OCI-LY7 (cell line): ENCODE data around the gene CNNM4. TPM values are rescaled to one million over a fixed set of nuclear protein-coding genes. Genes with fewer than 3 reads are reported as not detected.

ENCODE experiments used
- BruUV-seq: library from RNA; stranded (reverse); fragments of 400-500 nt; replicated peaks from 2 replicates; lab custom pipeline; 2021; lab: Mats Ljungman, UMichigan
- CTCF ChIA-PET: fragments of 300-600 bp; sonication (Branson Sonifier 250); formaldehyde crosslinking; loops from one replicate; lab custom pipeline; 2022; ENCODE audit warnings: antibody characterized with exemption; ENCODE audit not compliant: unreplicated experiment; lab: Charles Lee
- POLR2A ChIA-PET: fragments of 300-600 bp; sonication (Branson Sonifier 250); formaldehyde crosslinking; loops from one replicate; lab custom pipeline; 2022; ENCODE audit warnings: antibody characterized with exemption; lab: Charles Lee
- DNase-seq: peaks from one replicate; pipeline ENCODE4 v3.0.0-alpha.2; 2015; ENCODE audit warnings: low spot score
- H2AFZ ChIP-seq: fragments of 200-600 bp; sonication (generic), shearing (Covaris generic); 2 replicates; pipeline ENCODE4 v1.6.1; 2014; ENCODE audit warnings: mild to moderate bottlenecking, antibody characterized with exemption, low read length, moderate library complexity
- H3K27ac ChIP-seq: fragments of 200-600 bp; sonication (generic); 2 replicates; pipeline ENCODE4 v1.5.1; 2014; ENCODE audit warnings: mixed run types, low read depth, mild to moderate bottlenecking, moderate library complexity, low read length, inconsistent platforms; ENCODE audit not compliant: poor library complexity, severe bottlenecking
- H3K36me3 ChIP-seq: fragments of 200-600 bp; sonication (generic); 2 replicates; pipeline ENCODE4 v1.6.1; 2014; ENCODE audit warnings: mild to moderate bottlenecking, antibody characterized with exemption, low read length, moderate library complexity, mixed read lengths; ENCODE audit not compliant: insufficient read depth
- H3K4me1 ChIP-seq: fragments of 200-600 bp; sonication (generic); 2 replicates; pipeline ENCODE4 v1.5.1; 2014; ENCODE audit warnings: mild to moderate bottlenecking, low read length; ENCODE audit not compliant: insufficient read depth, poor library complexity, severe bottlenecking
- H3K4me2 ChIP-seq: fragments of 200-600 bp; sonication (generic); 2 replicates; pipeline ENCODE4 v1.6.1; 2014; ENCODE audit warnings: mild to moderate bottlenecking, low read length
- H3K4me3 ChIP-seq: fragments of 200-600 bp; sonication (generic); 2 replicates; pipeline ENCODE4 v1.5.1; 2014; ENCODE audit warnings: mild to moderate bottlenecking, low read depth, low read length; ENCODE audit not compliant: poor library complexity, severe bottlenecking
- H3K79me2 ChIP-seq: fragments of 200-600 bp; sonication (generic); 2 replicates; pipeline ENCODE4 v1.6.1; 2016; ENCODE audit warnings: low read depth, mild to moderate bottlenecking, low read length, moderate library complexity, mixed read lengths; ENCODE audit not compliant: insufficient read depth
- H3K9me2 ChIP-seq: fragments of 200-600 bp; sonication (generic); 2 replicates; pipeline ENCODE4 v1.6.1; 2016; ENCODE audit warnings: mild to moderate bottlenecking, low read length, mixed read lengths; ENCODE audit not compliant: insufficient read depth
- H3K9me3 ChIP-seq: fragments of 200-600 bp; sonication (generic); 2 replicates; pipeline ENCODE4 v1.6.1; 2014; ENCODE audit warnings: mild to moderate bottlenecking, mixed run types, low read length, mixed read lengths
- H4K20me1 ChIP-seq: fragments of 200-600 bp; sonication (generic); 2 replicates; pipeline ENCODE4 v1.6.1; 2014; ENCODE audit warnings: mild to moderate bottlenecking, antibody characterized with exemption, low read length, moderate library complexity, mixed read lengths; ENCODE audit not compliant: insufficient read depth
- EZH2phosphoT487 ChIP-seq: fragments of 200-600 bp; sonication (generic); IDR thresholded peaks from 2 replicates; pipeline ENCODE4 v1.6.1; 2018; ENCODE audit warnings: low read depth, borderline replicate concordance, mild to moderate bottlenecking, mixed run types, antibody characterized with exemption, low read length, moderate library complexity, mixed read lengths
- intact Hi-C: fragments of 100-400 bp; cut with micrococcal nuclease; formaldehyde crosslinking; loops from one replicate; pipeline ENCODE4 v1.10.0; 2022; ENCODE audit not compliant: unreplicated experiment
- total RNA-seq, 2 experiments: library from RNA; depleted of rRNA in 1 of 2; stranded (reverse); fragments of >200 nt in 1 of 2; shearing (Covaris generic) in 1 of 2; gene quantifications; 2 replicates each; pipeline ENCODE4 v1.2.3, GENCODE V29; 2014 to 2022
- TF ChIP-seq, protein P1 (sequence below): fragments of 200-600 bp; sonication (generic); conservative IDR thresholded peaks from 2 replicates; pipeline ENCODE4 v1.5.1; 2014; ENCODE audit warnings: mild to moderate bottlenecking, antibody characterized with exemption, low read length, moderate library complexity, mixed read lengths

The CNNM4 gene
- total RNA-seq, 2 experiments from 2014 or later = 5.1 to 6.4 TPM

DNA sequence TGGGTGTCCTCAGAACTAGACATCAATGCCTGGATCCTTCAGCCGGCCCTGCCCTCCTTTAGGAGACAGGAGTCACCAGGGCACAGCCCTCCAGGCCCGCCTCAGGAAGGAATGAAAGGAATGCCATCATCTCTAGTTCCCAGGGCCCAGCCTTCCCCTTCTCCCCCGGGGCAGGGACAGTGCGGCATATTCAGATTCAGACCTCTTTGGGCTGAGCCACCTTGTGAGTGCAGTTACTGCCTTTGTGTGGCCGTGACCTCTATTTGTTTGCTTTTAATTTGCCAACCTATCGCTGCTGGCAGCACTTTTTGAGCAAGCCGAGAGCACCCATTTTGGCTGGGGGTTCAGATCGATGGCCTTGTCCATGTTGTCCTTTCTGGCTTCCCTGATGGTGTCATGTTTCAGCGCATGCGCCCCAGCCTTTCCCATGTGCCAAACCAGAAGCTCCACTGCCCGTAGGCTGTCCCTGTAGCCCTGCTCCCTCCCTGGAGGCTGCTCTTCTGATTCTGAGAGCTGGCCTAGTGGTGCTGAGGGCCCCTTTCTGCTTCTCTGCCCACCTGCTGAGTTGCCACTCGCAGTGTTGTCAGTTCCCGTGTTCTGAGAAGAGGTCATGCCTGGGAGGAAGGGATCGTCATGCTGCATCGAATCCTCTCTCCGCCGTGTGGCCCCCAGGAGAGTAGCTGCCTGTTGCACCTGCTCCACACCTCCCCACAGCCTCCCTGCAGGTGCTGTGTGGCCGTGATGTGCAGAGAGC, 72.2 kb downstream of the CNNM4 start:
- no TSS peak for BruUV-seq
- no peaks in the 10 kb centered on the region for H3K9me3 ChIP-seq
- peaks cover 84% of the 10 kb centered on the region for H3K36me3 ChIP-seq

DNA sequence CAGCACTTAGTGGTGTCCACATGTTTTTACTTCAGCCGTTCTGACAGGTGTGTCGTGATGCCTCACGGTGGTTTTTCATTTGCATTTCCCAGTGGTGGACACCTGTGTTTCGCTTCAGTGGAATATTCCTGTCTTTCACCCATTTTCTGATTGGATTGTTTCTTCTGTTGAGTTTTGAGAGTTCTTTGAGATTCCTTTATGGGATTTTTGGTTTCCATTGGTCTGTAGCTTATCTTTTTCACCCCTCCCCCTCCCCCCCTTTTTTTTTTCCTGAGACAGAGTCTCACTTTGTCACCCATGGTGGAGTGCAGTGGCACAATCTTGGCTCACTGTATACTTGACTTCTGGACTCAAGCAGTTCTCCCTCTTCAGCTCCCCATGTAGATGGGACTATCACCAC, 75.1 kb downstream of the CNNM4 start:
- DNase-seq = no peak
- TF ChIP-seq EZH2phosphoT487 = no peak
- TF ChIP-seq, protein P1, sequence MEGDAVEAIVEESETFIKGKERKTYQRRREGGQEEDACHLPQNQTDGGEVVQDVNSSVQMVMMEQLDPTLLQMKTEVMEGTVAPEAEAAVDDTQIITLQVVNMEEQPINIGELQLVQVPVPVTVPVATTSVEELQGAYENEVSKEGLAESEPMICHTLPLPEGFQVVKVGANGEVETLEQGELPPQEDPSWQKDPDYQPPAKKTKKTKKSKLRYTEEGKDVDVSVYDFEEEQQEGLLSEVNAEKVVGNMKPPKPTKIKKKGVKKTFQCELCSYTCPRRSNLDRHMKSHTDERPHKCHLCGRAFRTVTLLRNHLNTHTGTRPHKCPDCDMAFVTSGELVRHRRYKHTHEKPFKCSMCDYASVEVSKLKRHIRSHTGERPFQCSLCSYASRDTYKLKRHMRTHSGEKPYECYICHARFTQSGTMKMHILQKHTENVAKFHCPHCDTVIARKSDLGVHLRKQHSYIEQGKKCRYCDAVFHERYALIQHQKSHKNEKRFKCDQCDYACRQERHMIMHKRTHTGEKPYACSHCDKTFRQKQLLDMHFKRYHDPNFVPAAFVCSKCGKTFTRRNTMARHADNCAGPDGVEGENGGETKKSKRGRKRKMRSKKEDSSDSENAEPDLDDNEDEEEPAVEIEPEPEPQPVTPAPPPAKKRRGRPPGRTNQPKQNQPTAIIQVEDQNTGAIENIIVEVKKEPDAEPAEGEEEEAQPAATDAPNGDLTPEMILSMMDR = no peak
- Histone ChIP-seq H3K79me2 (no peaks in the 10 kb centered on the region), H3K9me2 (no peaks in the 10 kb centered on the region), H2AFZ (no peak overlapping the region), H3K36me3 (peaks cover 59% of the 10 kb centered on the region), H3K9me3 (no peaks in the 10 kb centered on the region), H3K4me3 (no peak overlapping the region), H3K4me2 (no peak overlapping the region), H3K27ac (no peak overlapping the region), H3K4me1 (peaks cover 21% of the 10 kb centered on the region), H4K20me1 (no peaks in the 10 kb centered on the region)
- CTCF ChIA-PET = no interaction called here
- no TSS peak for BruUV-seq
- POLR2A ChIA-PET = interaction anchor here (1.4 kb wide), 1 partner anchor 15 kb away, joined by 3 read pairs; no protein-coding TSS in a partner anchor
- intact Hi-C loops = no loop called here

More for the DNA sequence above, 72.2 kb downstream of the CNNM4 start:
- peak; percentile 61 for DNase-seq
- ChIA-PET POLR2A (no interaction called here), CTCF (no interaction called here)
- H3K9me2 ChIP-seq = no peaks in the 10 kb centered on the region
- H3K79me2 ChIP-seq = no peaks in the 10 kb centered on the region
- no peak overlapping the region for H2AFZ ChIP-seq
- TF ChIP-seq EZH2phosphoT487 = no peak
- TF ChIP-seq, protein P1 = no peak
- H3K4me2 ChIP-seq = no peak overlapping the region; the same call in 1 of the 2 replicates
- no peak overlapping the region for H3K4me3 ChIP-seq
- peaks cover 11% of the 10 kb centered on the region for H3K4me1 ChIP-seq
- H4K20me1 ChIP-seq = no peaks in the 10 kb centered on the region
- H3K27ac ChIP-seq = peak overlapping the region; percentile 25
- intact Hi-C loops = no loop called here

DNA sequence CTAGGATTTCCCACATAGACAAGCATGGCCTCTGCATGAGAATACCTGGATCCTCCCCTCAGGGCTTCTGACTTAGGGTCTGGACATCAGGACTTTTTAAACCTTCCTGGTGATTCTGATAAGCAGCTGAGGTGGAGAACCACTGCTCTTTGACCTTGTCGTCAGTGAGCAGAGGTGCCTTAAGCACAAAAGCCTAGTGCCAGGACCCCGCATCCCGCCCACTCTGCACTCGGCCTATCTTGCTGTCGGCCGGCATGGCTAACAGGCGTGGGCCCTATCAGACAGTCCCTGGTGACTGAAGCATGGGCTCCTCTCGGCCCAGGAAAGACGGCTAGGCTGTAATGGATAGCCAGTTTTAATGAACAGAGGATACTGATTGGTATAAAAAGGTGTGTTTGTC, 76.9 kb downstream of the CNNM4 start:
- no peak for DNase-seq
- H3K4me3 ChIP-seq = no peak overlapping the region
- H2AFZ ChIP-seq = no peak overlapping the region
- intact Hi-C loops = no loop called here
- POLR2A ChIA-PET = no interaction called here
- H3K9me2 ChIP-seq = no peaks in the 10 kb centered on the region
- CTCF ChIA-PET = no interaction called here
- no peak overlapping the region for H3K27ac ChIP-seq
- H3K4me1 ChIP-seq = peaks cover 21% of the 10 kb centered on the region
- no peak for TF ChIP-seq EZH2phosphoT487
- TF ChIP-seq, protein P1 = no peak
- H3K4me2 ChIP-seq = no peak overlapping the region
- H3K36me3 ChIP-seq = peaks cover 42% of the 10 kb centered on the region
- no peaks in the 10 kb centered on the region for H4K20me1 ChIP-seq
- no peaks in the 10 kb centered on the region for H3K79me2 ChIP-seq
- BruUV-seq = no TSS peak
- H3K9me3 ChIP-seq = no peaks in the 10 kb centered on the region
